Inferior parietal cortex (tissue), 1 donor: ENCODE results near the gene GABRR1.
"Not testable (repeated sequence)": the region's sequence is repeated elsewhere in the genome, so short reads cannot be mapped to it uniquely, and the experiment has no call there.

Experiments
- DNase-seq: peaks from one replicate; pipeline ENCODE4 v3.0.0-alpha.2; 2016; ENCODE audit errors: extremely low spot score

The GABRR1 gene

DNA sequence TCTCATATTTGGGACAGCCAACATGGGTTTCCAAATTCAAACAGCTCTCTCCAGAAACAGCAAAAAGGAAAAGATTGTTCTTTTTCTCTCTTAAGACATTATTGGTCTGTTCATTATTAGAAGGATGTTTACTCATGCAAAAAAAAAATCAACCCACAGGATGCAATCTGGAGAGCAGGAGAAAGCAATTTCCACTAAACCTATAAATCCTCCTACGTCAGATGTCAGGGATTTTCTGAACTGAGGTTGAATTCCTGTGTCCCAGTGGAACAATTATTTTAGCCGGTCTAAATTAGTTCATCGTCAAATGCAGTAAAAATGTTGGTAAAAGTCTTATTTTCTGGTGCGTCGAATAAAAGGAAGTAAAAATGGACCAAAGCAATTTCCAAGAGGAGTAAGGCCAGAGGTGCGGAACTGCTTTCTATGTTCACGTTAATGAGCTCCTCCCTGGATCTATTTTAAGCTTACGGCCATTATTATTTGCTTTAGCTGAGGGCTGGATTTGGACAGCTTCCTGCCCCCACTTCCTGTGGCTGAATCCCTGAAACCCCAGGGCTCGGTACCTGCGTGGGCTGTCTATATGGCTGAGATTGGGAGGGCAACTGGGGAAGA is at the start of gene GABRR1:
Gene GABRR1 (minus strand): TSS at position 60 of the 612 bp plus-strand sequence. CDS start 36 bp downstream, at position 24.
- no peak for DNase-seq

DNA sequence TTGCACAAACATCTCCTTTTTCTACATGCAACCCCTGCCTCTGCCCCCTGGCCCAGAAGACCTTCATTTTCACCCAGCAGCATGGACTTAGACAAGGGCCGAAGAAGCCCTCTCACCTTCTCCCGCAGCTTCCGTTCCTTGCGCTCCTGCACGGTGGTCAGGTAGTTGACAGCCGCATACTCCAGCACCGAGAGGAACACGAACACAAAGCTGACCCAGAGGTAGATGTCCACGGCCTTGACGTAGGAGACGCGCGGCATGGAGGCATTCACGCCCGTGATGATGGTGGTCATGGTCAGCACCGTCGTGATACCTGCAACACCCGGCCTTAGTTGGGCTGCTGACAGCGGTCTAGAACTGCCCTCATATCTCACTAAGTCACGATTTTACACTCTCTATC is 47.1 kb upstream of the GABRR1 start:
- no peak for DNase-seq

DNA sequence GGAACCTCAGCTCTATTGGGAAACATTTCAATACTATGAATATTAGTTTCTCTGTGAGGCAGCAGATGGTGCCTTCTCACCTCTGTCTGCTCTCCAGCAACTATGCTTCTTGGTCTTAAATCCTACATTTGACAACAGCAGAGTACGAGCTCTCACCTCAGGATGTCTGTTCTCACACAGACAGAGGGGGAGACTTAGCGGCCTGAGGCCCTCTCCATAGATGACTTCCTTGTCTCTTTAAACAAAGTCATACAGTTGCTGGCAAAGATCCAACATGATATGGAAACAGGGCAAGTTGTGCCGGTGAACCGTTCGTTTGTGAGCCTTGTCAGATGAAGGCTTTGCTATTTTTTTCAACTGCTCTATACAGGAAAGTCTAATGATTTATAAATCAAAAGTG is 43.7 kb upstream of the GABRR1 start:
- DNase-seq = peak; percentile 14

DNA sequence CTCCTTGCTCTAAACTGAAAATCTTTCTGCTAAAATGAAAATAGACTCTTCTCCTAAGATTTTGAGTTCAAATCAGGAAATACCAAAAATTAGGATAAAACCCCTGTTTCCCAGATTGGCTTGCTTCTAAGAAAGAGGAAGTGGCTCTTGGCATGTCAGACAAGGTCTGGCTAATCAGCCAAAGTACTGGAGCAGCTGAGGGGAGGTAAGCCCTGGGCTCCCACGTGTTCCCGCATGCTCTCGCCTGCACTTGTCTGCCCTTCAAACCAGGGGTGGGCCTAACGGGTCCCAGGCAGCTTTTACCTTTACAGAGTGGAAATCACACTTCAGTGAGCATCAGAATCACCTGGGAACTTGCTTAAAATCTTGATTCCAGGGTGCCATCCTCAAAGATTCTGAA is 43.2 kb upstream of the GABRR1 start:
- no peak for DNase-seq

DNA sequence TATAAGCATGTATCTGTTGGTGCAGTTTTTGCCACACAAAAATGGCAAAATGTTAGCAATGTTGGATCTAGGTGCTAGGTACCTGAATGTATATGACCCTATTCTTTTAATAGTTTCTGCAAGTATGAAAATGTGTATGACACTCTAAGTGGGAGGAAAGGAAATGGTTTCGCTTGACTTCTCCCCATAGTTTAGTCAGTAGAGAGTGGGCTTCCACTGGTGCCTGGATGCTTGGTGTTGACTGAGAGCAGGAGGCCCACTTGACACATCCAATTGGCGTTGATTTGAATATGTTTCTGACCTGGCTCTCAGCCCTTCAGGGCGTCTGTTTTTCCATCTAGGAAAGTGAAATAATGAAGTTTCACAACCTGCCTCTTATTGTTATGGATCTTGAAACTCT is 41.8 kb upstream of the GABRR1 start:
- DNase-seq = no peak

DNA sequence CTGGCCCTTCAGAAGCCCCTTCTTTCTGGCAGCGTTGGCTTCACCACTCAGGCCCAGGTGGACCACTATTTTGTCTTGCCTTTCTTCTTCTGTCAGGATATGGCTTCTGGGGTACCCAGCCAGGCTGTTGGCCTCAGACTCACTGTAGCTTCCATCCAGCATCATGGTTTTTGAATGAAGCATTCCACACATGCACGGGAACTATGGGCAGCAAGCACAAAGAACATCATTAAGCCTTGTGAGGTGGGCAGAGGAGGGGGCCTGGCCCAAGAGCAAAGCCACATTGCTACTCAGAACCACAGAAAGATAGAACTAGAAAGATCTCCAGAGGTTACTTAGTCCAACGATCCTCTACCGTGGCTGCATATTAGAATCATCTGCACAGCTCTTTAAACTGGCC is 40.6 kb upstream of the GABRR1 start:
- no peak for DNase-seq

DNA sequence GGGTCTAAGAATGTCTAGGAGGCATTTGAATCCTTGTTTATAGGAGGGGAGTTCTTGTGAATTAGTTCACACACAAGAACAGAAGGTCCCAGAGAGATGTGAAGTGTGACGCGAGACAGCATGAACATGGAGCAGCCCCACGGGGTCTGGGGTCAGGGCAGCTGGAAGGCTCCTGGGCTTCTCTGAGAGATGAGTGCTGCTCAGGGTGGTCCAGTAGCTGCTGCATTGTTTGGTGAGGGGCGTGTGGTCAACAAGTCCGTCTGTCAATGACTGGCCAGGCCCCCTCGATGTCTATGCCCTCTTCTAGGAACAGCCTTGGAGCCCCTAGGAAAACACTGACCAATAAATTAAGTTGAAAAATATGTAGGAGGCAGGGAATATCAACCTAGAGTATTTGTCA is 40.2 kb upstream of the GABRR1 start:
- DNase-seq = no peak

DNA sequence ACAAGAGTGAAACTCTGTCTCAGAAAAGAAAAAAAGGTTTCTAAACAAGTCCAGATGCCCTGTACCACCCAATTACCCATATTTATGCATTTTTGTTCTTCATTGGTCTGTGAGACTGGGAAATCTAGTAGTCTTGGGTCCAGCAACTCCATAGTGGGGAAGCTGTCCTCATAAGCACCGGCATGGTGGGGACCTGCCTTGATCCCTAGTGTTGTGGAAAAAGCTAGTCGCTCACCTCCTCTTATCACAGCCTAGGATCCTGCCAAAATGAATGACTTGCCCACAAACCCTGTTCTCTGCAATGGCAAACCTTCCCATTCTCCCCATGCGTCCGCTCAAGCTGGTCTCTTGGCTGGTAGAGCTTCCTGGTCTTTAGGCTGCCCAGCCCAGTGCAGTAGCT is 38.3 kb upstream of the GABRR1 start:
- DNase-seq = no peak

DNA sequence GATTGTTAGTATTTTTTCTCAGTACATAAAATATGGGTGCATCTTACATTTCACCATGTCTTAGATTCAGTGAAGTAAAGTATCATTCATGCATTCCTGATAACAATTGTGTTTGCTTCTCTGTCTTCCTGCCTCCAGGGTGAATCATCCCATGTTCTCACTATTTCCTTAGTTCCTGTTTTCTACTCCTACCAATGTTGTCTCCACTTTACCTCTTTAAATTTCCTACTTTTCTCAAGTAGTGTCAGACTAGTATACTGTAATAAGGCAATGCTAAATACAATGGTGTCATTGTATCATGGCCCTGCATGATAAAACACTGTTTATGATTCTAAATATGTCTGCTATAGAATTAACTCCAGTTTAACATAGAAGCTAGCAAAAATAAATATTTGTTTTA is 37.4 kb upstream of the GABRR1 start:
- DNase-seq = no peak

DNA sequence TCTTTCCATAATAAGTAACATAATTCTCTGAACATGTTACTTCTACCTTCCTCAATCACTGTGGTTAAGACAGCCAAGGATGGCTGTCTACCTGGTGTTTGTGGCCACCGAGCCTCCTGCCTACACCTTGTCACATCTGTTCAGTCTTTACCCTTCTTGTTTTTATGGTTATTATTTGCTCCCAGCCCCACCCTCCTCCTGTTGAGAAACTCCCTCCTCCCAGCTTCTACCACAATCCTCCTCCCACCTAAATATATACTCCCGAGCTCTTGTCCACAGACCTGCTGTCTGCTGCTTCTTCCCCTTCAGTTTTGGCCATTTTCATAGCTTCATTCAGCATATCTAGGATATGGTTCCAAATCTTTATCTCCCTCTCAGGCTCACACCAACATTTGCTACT is 35.7 kb upstream of the GABRR1 start:
- no peak for DNase-seq

DNA sequence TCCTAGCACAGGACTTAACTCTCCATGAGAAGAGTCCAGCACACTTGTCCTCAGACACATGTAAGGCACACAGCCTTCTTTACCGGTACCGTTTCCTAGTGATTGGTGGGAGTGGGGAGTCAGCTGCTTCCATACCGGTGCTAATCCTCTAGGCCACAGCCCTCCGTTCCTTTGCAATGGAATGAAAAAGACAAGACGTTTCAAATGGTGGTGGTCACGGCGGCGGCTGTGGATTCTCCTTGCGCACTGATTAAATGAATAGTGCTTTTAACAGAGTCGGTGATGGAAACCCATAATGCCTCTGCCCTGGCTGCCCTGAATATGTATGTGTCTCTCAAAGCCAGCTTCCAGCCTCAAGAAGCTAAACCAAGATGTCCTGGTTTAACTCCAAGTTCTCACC is 34.8 kb upstream of the GABRR1 start:
- no peak for DNase-seq

DNA sequence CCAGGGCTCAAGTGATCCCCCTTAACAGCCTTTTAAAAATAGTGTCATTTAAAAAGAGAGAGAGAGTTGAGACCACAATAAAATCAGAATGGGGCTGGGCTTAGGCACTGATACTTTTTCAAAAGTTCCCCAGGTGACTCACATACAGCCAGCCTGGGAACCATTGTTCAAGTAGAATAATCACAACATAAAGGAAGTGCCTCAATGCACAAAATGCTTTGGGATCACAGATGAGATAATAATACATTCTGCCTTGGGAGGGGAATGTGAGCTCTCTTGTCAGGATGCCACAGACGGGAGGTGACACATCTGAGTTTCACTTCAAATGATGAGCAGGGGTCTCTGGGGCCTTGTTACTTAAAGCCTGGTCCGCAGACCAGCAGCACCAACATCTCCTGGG is 34.0 kb upstream of the GABRR1 start:
- DNase-seq = no peak

DNA sequence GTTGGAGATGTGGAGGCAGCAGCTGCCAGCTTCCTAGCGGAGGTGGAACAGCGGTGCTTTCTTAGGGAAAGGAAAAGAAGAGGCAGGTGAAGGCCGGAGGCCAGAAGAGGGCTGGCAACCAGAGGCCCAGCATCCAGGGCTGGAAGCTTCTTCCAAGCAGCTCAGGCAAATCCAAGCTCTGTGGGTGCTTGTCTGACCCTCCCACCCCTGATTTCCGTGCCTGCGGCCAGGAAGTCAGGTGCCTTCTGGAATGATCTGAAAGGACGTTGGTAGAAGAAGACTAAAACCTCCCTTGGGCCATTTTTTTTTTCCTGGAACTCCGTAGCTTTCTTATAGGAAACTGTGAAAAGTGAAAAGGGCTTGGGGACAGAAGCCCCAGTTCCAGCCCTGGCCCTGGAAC is 33.1 kb upstream of the GABRR1 start:
- no peak for DNase-seq

DNA sequence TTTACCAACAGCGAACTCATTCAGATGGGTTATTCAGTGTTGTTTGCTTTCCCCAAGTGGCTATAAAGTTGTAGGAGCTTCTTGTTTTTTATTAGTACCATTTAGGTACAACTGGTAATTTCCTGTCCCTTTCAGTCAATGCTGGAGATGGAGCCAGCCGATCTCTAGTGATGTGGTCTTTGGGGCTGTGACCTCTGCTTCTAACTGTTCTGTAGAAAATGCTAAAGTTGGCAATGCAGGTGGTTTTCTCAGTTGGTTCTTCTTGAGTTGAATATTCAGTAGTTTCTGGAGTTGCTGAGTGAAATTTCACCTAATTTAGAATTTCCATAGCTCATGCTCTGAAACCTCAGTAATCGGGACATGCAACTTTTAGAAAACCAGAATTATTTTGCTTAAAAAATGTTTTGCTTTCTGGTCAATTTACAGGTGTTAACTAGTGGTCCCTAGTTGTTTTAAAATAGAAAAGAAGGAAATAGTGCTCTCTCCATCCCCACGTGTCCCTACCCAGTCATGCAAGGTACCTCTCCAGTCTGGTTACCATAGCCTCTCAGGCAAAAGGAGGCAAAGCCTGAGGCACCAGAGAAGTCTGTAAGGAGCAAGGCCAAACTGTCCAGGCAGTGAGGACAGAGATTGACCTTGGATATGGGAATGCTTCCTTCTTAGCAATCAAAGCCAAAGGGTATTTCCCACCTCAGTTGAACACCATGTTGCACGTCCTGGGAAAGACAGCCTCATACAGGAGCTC is 27.3 kb upstream of the GABRR1 start:
- DNase-seq = no peak

DNA sequence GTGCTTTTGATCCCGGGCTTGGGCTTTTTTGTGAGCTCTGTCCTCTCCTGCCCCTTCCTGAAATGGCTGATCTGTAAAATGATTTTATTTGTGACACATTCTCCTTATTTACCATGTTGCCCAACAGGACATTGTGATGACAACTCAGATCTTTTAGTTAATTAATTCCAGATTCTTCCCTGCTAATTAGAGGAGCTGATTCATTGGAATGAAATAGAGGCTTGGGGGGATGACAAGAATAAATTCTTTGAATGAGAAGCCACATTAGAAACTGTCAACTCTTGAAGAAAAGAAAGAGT is 26.1 kb upstream of the GABRR1 start:
- no peak for DNase-seq

DNA sequence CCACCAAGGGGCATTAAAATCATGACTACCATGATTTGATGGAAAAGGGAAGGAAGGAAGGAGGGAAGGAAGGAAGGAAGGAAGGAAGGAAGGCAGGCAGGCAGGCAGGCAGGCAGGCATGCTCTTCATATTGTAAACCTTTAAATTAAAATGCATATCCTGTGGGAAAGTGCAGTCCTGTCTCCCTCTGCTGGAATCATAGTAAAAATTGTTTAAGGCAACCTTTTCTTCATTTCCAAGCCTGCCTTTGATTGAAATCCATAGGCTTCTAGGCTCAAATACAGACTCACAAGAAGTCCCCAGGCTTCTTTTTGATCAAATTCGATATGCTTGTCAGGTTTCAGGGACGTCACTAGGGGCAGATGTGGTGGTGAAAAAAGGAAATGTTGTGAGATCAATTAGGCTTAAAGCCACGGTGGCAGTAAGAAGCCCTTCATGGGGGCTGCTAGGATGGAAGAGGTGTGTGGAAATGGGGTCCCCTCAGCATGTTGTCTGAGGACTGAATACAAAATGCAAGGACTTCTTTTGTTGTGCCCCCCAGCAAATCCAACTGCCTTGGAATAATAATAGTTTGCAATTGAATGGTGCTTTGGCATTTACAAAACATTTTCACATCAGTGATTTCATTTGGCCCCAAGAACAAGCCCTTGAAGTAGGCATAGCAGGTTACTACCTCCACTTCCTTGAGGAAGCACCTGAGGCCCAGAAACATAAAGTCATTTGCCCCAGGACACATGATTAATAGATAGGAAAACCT is 25.6 kb upstream of the GABRR1 start:
- peak; percentile 49 for DNase-seq

DNA sequence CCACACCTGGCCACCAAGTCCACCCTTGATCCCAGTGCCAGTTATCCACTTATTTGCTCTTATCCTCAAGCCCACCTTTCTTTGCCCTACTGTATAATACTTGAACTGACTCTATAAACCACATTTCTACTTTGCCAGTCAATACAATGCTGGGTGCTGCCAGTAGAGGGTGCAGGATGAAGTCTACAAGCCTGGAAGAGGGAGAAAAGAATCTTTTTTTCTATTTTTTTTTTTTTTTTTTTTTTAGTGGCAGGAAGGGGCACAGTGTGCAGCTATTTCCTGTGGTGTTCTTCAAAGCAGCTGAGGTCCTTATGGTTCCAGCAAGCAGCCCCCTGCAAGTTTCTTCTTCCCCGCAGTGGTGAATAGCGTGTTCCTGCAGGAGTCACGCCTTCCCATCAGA is 22.2 kb upstream of the GABRR1 start:
- no peak for DNase-seq

DNA sequence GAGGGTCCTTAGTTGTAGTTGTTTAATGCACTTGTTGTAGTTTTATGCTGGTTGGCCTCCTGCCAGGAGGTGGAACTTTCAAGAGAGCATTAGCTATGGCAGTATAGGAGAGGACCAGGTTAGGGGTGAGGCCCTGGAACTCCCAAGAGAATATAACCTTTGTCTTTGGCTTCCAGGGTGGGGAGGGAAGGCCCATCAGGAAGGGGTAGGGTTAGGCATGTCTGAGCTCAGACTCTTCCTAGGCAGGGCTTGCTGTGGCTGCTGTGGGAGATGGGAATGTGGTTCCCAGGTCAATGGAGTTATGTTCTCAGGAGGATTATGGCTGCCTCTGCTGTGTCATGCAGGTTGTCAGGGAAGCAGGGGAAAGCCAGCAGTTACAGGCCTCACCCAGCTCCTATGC is 20.0 kb upstream of the GABRR1 start:
- DNase-seq = no peak

DNA sequence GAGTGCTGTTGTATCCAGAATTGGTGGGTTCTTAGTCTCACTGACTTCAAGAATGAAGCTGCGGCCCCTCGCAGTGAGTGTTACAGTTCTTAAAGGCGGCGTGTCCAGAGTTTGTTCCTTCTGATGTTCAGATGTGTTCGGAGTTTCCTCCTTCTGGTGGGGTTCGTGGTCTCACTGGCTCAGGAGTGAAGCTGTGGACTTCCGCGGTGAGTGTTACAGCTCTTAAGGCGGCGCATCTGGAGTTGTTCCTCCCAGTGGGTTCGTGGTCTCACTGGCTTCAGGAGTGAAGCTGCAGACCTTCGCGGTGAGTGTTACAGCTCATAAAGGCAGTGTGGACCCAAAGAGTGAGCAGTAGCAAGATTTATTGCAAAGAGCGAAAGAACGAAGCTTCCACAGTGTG is 16.4 kb upstream of the GABRR1 start:
- DNase-seq = not testable (repeated sequence)

DNA sequence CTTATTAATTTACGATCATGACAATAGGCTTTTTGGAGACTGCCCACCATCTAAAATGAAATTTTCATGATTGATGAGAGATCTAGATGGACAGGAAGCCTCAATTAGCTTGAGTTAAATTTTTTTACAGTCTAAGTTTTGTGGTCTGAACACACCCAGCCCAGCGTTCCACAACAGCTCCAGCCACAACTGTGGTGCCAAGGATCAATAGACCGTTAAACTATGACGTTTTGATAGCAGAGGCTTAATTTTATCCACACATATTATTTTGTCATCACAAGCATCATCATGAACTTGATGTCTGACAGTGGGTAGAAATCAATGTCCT is 5.5 kb upstream of the GABRR1 start:
- DNase-seq = no peak

DNA sequence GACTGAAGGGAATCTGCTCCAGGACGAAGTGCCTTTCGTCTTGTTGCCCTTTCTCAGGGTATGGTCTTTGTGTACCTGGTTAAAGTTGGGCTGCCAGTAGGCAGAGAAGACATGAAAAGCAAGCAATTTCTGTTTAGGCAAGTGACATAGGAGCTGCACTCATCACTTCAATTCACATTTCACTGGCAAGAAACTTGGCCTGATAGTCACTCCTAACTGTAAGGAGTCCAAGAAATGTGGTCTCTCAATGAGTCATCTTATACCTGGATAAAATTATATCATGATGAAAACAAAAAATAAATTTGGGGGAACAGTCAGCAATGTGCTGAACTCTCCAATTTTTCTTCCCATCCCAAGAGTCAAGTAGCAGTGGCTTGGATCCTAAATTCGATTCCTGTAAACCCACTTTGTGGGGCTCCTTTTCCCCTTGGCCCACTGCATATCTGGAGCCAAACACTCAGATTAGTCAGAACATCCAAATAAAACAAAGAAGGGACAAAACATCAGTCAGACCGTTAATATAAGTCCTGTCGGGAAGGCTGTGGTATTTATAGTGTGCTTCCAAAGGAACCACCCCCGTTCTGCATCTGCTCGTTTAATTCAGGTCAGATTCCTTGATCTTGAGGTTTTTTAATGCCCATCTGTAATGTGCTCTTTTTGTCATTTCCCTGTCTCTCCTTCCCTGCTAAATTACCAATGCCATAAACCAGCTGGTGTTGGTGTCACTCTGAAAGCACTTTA is 5.0 kb upstream of the GABRR1 start:
- DNase-seq = no peak

DNA sequence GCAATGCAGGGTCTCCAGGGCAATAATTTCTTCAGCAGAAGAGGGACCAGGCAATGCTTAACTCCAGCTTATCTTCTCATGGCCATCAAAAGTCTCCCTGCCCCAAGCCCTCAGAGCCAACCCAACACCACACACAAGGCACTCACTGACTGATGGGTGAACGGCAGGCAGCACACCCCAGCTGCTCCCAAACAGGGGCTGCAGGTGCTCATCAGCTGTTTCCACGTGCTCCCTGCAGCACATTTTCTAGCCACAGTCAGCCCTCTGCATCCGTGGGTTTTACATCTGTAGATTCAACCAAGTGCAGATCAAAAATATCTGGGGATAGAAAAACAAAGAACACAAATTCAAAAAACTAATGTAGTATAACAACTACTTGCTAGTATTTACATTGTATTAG is 4.0 kb upstream of the GABRR1 start:
- no peak for DNase-seq

DNA sequence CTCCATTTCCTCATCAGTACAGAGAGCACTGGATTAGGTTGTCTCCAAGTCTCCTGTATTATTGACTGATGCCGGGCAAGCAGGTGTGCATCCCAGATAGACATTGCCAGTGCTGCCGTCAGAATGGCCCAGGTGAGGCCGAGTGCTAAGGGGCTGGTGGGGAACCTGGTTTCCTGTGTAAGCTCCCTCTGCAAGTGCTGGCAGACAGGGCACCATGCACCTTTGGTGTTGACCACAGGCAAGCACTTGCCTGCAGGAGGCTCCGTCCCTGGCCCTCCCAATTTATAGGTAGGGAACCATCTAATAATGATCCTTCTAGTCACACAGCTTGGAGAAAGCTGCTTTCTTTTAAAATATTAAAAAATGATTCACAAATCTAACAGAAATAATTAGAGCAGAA is 747 bp downstream of the GABRR1 start:
- no peak for DNase-seq
